Tibial nerve (tissue), 4 donors: ENCODE measurements around the gene SMARCA5. TPM values are rescaled to one million over a fixed set of nuclear protein-coding genes. Genes with fewer than 3 reads are reported as not detected.

Experiments
- DNase-seq, 2 donors: peaks; one replicate each; pipeline ENCODE4 v3.0.0-alpha.2; 2019; ENCODE audit warnings: low spot score in 2 of 2
- H3K27ac ChIP-seq, 4 donors: fragments of 200-600 bp; sonication (generic) in 3 of 4; one replicate each; pipeline ENCODE4 v1.5.1; 2017 to 2019; ENCODE audit warnings: mild to moderate bottlenecking in 1 of 4
- H3K27me3 ChIP-seq, 2 donors: fragments of 200-600 bp; sonication (generic) in 1 of 2; one replicate each; pipeline versions ENCODE4 v1.5.1 to v1.6.0; 2017 to 2019
- H3K36me3 ChIP-seq, 3 donors: fragments of 200-600 bp; sonication (generic); one replicate each; pipeline ENCODE4 v1.5.1; 2018 to 2019
- H3K4me1 ChIP-seq, 4 donors: fragments of 200-600 bp; sonication (generic) in 3 of 4; one replicate each; pipeline ENCODE4 v1.5.1; 2017 to 2019
- H3K4me3 ChIP-seq, 4 donors: fragments of 200-600 bp; sonication (generic) in 3 of 4; one replicate each; pipeline ENCODE4 v1.5.1; 2017 to 2019; ENCODE audit warnings: mild to moderate bottlenecking in 1 of 4, moderate library complexity in 1 of 4
- H3K9me3 ChIP-seq, 4 donors: fragments of 200-600 bp; sonication (generic) in 3 of 4; one replicate each; pipeline ENCODE4 v1.5.1; 2017 to 2019
- EP300 ChIP-seq, 2 donors: sonication (generic); formaldehyde crosslinking; IDR thresholded peaks; one replicate each; pipeline ENCODE4 v1.6.1; 2017; ENCODE audit warnings: antibody characterized with exemption in 2 of 2, mild to moderate bottlenecking in 1 of 2
- POLR2A ChIP-seq, 2 donors: fragments of 450-650 bp; IDR thresholded peaks; one replicate each; pipeline ENCODE4 v1.6.1; 2017; ENCODE audit warnings: antibody characterized with exemption in 2 of 2, mild to moderate bottlenecking in 2 of 2, moderate library complexity in 2 of 2
- WGBS, 2 donors: methylation state at CpG; one replicate each; pipeline ENCODE4 v1.1.5; 2018; 5-methylcytosine and 5-hydroxymethylcytosine counted together
- total RNA-seq, 4 donors: library from RNA; depleted of rRNA; stranded (reverse); fragments of >200 nt; gene quantifications; one replicate each; pipeline ENCODE4 v1.1.0, GENCODE V29; 2016
- TF ChIP-seq, protein P1 (sequence below), 5 experiments: fragments of 200-600 bp in 3 of 5; fragments of 450-650 bp in 2 of 5; sonication (generic) in 3 of 5; IDR thresholded peaks; one replicate each; pipeline ENCODE4 v1.5.1; 2016 to 2019; ENCODE audit warnings: antibody characterized with exemption in 5 of 5, mild to moderate bottlenecking in 3 of 5, moderate library complexity in 2 of 5

Gene SMARCA5
- total RNA-seq, 4 donors from 2014 or later: 31.8 to 43.1 (median 35.0) TPM

DNA sequence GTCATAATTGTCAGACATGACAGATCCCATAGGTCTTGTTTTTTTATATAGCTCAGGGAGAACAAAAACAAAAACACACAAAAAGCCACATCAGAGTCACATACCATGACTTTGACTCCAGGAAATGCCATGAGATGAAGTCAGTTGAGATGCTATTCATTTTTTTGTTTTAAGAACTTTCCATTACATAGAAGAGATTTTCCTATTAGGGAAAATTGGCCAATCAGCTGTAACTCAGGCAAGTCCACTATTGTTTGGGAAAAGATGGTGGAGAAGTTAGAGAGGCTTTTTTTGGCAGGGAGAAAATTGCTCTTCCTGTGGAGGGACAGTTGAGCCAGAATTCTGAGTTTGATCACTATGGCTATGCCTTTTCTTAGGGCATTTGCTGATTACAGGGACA is 72.6 kb downstream of the SMARCA5 start:
- TF ChIP-seq, protein P1, sequence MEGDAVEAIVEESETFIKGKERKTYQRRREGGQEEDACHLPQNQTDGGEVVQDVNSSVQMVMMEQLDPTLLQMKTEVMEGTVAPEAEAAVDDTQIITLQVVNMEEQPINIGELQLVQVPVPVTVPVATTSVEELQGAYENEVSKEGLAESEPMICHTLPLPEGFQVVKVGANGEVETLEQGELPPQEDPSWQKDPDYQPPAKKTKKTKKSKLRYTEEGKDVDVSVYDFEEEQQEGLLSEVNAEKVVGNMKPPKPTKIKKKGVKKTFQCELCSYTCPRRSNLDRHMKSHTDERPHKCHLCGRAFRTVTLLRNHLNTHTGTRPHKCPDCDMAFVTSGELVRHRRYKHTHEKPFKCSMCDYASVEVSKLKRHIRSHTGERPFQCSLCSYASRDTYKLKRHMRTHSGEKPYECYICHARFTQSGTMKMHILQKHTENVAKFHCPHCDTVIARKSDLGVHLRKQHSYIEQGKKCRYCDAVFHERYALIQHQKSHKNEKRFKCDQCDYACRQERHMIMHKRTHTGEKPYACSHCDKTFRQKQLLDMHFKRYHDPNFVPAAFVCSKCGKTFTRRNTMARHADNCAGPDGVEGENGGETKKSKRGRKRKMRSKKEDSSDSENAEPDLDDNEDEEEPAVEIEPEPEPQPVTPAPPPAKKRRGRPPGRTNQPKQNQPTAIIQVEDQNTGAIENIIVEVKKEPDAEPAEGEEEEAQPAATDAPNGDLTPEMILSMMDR (IDR thresholded peaks at IDR 0.05): no peak
- TF ChIP-seq POLR2A (IDR thresholded peaks at IDR 0.05) (no peak), EP300 (IDR thresholded peaks at IDR 0.05) (no peak)
- Histone ChIP-seq H3K36me3 (no peaks in the 10 kb centered on the region), H3K27ac (no peak overlapping the region), H3K4me1 (no peaks in the 10 kb centered on the region), H3K4me3 (no peak overlapping the region), H3K27me3 (no peaks in the 10 kb centered on the region), H3K9me3 (peaks cover 0 to 35% (median 0%) of the 10 kb centered on the region in 4 donors)
- DNase-seq: no peak

GRCh38 chr4:143587703-143588102 is 74.2 kb downstream of the SMARCA5 start:
- Histone ChIP-seq H3K27me3 (no peaks in the 10 kb centered on the region), H3K4me3 (no peak overlapping the region), H3K9me3 (peaks cover 0 to 26% (median 0%) of the 10 kb centered on the region in 4 donors), H3K27ac (no peak overlapping the region), H3K36me3 (no peaks in the 10 kb centered on the region), H3K4me1 (no peaks in the 10 kb centered on the region)
- TF ChIP-seq EP300 (IDR thresholded peaks at IDR 0.05) (no peak), POLR2A (IDR thresholded peaks at IDR 0.05) (no peak)
- TF ChIP-seq, protein P1 (IDR thresholded peaks at IDR 0.05): no peak
- DNase-seq: peak in 1 of 2 donors; percentile 9

DNA sequence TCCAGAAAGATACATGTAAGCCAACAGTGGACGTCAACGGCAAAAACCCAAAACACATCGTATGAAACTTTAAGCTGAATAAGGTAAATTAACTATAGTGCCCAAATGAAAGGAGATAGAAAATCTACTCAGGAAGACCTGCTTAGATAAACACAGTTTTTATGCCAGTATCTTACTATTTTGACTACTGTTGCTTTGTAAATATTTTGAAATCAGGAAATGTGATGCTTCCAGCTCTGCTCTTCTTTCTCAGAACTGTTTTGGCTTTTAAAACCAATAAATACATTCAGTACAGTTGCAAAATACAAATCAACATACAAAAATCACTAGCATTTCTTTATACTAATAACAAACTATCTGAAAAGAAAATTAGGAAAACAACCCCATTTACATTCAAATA is 83.8 kb downstream of the SMARCA5 start:
- TF ChIP-seq POLR2A (IDR thresholded peaks at IDR 0.05) (no peak), EP300 (IDR thresholded peaks at IDR 0.05) (no peak)
- TF ChIP-seq, protein P1 (IDR thresholded peaks at IDR 0.05): no peak
- DNase-seq: no peak
- Histone ChIP-seq H3K9me3 (peaks cover 0 to 4% (median 0%) of the 10 kb centered on the region in 4 donors), H3K27ac (no peak overlapping the region), H3K36me3 (no peaks in the 10 kb centered on the region), H3K4me1 (no peaks in the 10 kb centered on the region), H3K27me3 (no peaks in the 10 kb centered on the region), H3K4me3 (no peak overlapping the region)
- 91 to 95% methylated on average over 3 of the region's 3 CpGs for WGBS, 2 donors

DNA sequence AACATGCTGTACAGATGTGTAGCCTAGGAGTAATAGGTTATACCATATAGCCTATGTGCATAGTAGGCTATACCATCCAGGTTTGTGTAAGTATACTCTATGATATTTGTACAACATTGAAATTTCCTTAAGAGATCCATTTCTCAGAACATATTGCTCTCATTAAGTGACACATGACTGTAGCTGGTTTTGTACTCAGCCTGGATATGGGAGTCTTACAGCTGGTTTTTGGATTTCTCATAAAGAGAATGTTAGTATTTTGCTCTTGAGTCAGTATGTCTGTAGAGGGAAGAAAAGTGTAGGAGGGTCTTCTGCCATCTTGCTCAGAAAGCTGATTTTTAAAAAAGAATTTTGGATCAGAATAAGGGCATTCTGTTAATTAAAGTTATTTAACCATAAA is 85.3 kb downstream of the SMARCA5 start:
- Histone ChIP-seq H3K4me3 (no peak overlapping the region), H3K36me3 (no peaks in the 10 kb centered on the region), H3K4me1 (no peaks in the 10 kb centered on the region), H3K27me3 (no peaks in the 10 kb centered on the region), H3K27ac (no peak overlapping the region), H3K9me3 (peaks cover 0 to 1% (median 0%) of the 10 kb centered on the region in 4 donors)
- TF ChIP-seq EP300 (IDR thresholded peaks at IDR 0.05) (no peak), POLR2A (IDR thresholded peaks at IDR 0.05) (no peak)
- TF ChIP-seq, protein P1 (IDR thresholded peaks at IDR 0.05): no peak
- no peak for DNase-seq

DNA sequence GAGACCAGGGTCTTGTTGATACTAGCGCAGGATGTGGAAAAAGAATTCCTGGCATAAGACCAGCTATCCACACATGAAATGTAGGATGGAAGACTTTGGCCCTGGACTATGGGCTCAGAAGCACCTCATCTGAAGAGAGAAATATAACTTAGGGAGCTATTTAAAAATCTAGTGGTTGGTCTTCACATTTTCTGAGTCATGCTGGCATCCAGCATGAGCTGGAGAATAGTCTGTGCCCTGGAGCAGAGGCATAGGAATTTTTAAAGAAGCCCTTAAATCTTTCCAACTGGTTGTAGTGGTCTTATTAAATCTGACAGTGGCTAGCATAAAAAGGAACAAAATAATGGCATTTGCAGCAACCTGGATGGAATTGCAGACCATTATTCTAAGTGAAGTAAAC is 86.3 kb downstream of the SMARCA5 start:
- TF ChIP-seq, protein P1 (IDR thresholded peaks at IDR 0.05): no peak
- TF ChIP-seq EP300 (IDR thresholded peaks at IDR 0.05) (no peak), POLR2A (IDR thresholded peaks at IDR 0.05) (no peak)
- DNase-seq: no peak
- no peaks in the 10 kb centered on the region for H3K4me1 ChIP-seq
- no peak overlapping the region for H3K4me3 ChIP-seq
- 74 to 93% methylated on average over 1 of the region's 1 CpG for WGBS, 2 donors
- no peaks in the 10 kb centered on the region for H3K9me3 ChIP-seq
- no peak overlapping the region for H3K27ac ChIP-seq
- no peaks in the 10 kb centered on the region for H3K36me3 ChIP-seq
- no peaks in the 10 kb centered on the region for H3K27me3 ChIP-seq
